CD4-positive, alpha-beta T cell (primary cell): ENCODE results near the gene PRICKLE1. TPM values are rescaled to one million over a fixed set of nuclear protein-coding genes. Genes with fewer than 3 reads are reported as not detected.

ENCODE experiments used
- ATAC-seq: fragments of 200-7000 bp; cut with Tn5 transposase; one replicate; pipeline ENCODE4 v1.10.0; 2022; ENCODE audit warnings: mild to moderate bottlenecking; ENCODE audit not compliant: poor library complexity
- CTCF ChIA-PET: fragments of 350-600 bp; sonication (Branson Sonifier 250); formaldehyde crosslinking; loops from one replicate; lab custom pipeline; 2021; ENCODE audit warnings: antibody characterized with exemption, inconsistent platforms; lab: Charles Lee
- POLR2A ChIA-PET: fragments of 350-600 bp; sonication (Branson Sonifier 250); formaldehyde crosslinking; loops from one replicate; lab custom pipeline; 2021; ENCODE audit warnings: antibody characterized with exemption, inconsistent platforms; lab: Charles Lee
- DNase-seq, 14 experiments: peaks; one replicate each; pipeline ENCODE4 v3.0.0-alpha.2; 2013 to 2020; ENCODE audit warnings: mixed read lengths in 2 of 14
- H3K27ac ChIP-seq, 2 donors: one replicate each; pipeline versions ENCODE4 v1.5.1 to v1.7.0; 2013; ENCODE audit warnings: low read length in 2 of 2, low read depth in 1 of 2, mild to moderate bottlenecking in 1 of 2
- H3K27me3 ChIP-seq, 2 experiments: 1 replicate in 1 of 2; 2 replicates in 1 of 2; pipeline versions ENCODE4 v1.6.1 to v1.7.0; 2013; ENCODE audit warnings: low read length in 2 of 2, control low read depth in 1 of 2, mild to moderate bottlenecking in 1 of 2, moderate library complexity in 1 of 2; ENCODE audit not compliant: insufficient read depth in 2 of 2, control insufficient read depth in 1 of 2
- H3K36me3 ChIP-seq: one replicate; pipeline ENCODE4 v1.6.1; 2013; ENCODE audit warnings: low read length, control low read depth; ENCODE audit not compliant: insufficient read depth
- H3K4me1 ChIP-seq: one replicate; pipeline ENCODE4 v1.6.1; 2013; ENCODE audit warnings: low read length, control low read depth; ENCODE audit not compliant: insufficient read depth
- H3K4me3 ChIP-seq: one replicate; pipeline ENCODE4 v1.5.1; 2013; ENCODE audit warnings: mild to moderate bottlenecking, low read length, moderate library complexity
- H3K9me3 ChIP-seq, 2 experiments: 1 replicate in 1 of 2; 2 replicates in 1 of 2; pipeline versions ENCODE4 v1.6.1 to v1.7.0; 2013; ENCODE audit warnings: low read length in 2 of 2, mild to moderate bottlenecking in 2 of 2, control low read depth in 1 of 2, moderate library complexity in 1 of 2; ENCODE audit not compliant: control insufficient read depth in 1 of 2, insufficient read depth in 1 of 2
- H3K27ac Mint-ChIP-seq: one replicate; pipeline ENCODE4 v1.8.0; 2020; ENCODE audit warnings: mixed read lengths
- H3K27me3 Mint-ChIP-seq: one replicate; pipeline ENCODE4 v1.8.0; 2021; ENCODE audit warnings: mixed read lengths
- H3K36me3 Mint-ChIP-seq: one replicate; pipeline ENCODE4 v1.8.0; 2021; ENCODE audit warnings: low read depth, mixed read lengths
- H3K4me1 Mint-ChIP-seq: one replicate; pipeline ENCODE4 v1.8.0; 2021; ENCODE audit warnings: low read depth, mixed read lengths
- H3K4me3 Mint-ChIP-seq: one replicate; pipeline ENCODE4 v1.8.0; 2020; ENCODE audit warnings: mild to moderate bottlenecking, mixed read lengths
- H3K9me3 Mint-ChIP-seq: one replicate; pipeline ENCODE4 v1.8.0; 2020; ENCODE audit warnings: mixed read lengths
- CTCF ChIP-seq: fragments of 200-600 bp; IDR thresholded peaks from one replicate; pipeline ENCODE4 v1.8.0; 2022; ENCODE audit warnings: antibody characterized with exemption, mild to moderate bottlenecking
- intact Hi-C, 2 experiments: fragments of 100-400 bp; cut with DNase I in 1 of 2; cut with micrococcal nuclease in 1 of 2; formaldehyde crosslinking; loops; one replicate each; pipeline versions ENCODE4 v1.15.1 to v1.9.0; 2023 to 2025; cut with DNase I, micrococcal nuclease
- total RNA-seq, 174 experiments: library from RNA in 2 of 174; stranded (reverse) in 2 of 174; gene quantifications; one replicate each; pipeline ENCODE4 v1.2.3 and lab custom pipeline; 2021 to 2026

PRICKLE1 gene
- total RNA-seq, 2 experiments from 2014 or later, result not detected

- DNase-seq (no peak), ATAC-seq (no peak)
- Histone ChIP-seq H3K4me3 (no peak overlapping the region), H3K27me3 (no peaks in the 10 kb centered on the region), H3K36me3 (no peaks in the 10 kb centered on the region), H3K27ac (no peak overlapping the region), H3K4me1 (no peaks in the 10 kb centered on the region), H3K9me3 (no peaks in the 10 kb centered on the region)
- no peaks in the 10 kb centered on the region for H3K4me1 Mint-ChIP-seq
- POLR2A ChIA-PET, result no interaction called here
- peaks cover 17% of the 10 kb centered on the region for H3K27me3 Mint-ChIP-seq
- no peak overlapping the region for H3K4me3 Mint-ChIP-seq
- no peak overlapping the region for H3K27ac Mint-ChIP-seq
- no peak for TF ChIP-seq CTCF
- intact Hi-C loops, result no loop called here
- no peaks in the 10 kb centered on the region for H3K36me3 Mint-ChIP-seq
- no peaks in the 10 kb centered on the region for H3K9me3 Mint-ChIP-seq
- CTCF ChIA-PET, result no interaction called here
Observed at GRCh38 chr12:42607584-42608058, 18.1 kb upstream of the PRICKLE1 start.

GRCh38 chr12:42606471-42606870 lies 16.9 kb upstream of the PRICKLE1 start:
- no peaks in the 10 kb centered on the region for H3K4me1 Mint-ChIP-seq
- no peak overlapping the region for H3K27ac ChIP-seq
- no peaks in the 10 kb centered on the region for H3K4me1 ChIP-seq
- H3K4me3 Mint-ChIP-seq, result no peak overlapping the region
- H3K9me3 Mint-ChIP-seq, result no peaks in the 10 kb centered on the region
- no peak for TF ChIP-seq CTCF
- no peak overlapping the region for H3K27ac Mint-ChIP-seq
- H3K4me3 ChIP-seq, result no peak overlapping the region
- intact Hi-C loops, result no loop called here
- no peaks in the 10 kb centered on the region for H3K27me3 ChIP-seq
- DNase-seq, result no peak
- no peaks in the 10 kb centered on the region for H3K36me3 Mint-ChIP-seq
- H3K36me3 ChIP-seq, result no peaks in the 10 kb centered on the region
- no peaks in the 10 kb centered on the region for H3K9me3 ChIP-seq
- no peak for ATAC-seq
- ChIA-PET POLR2A (no interaction called here), CTCF (no interaction called here)
- H3K27me3 Mint-ChIP-seq, result peaks cover 10% of the 10 kb centered on the region

GRCh38 chr12:42605685-42606084 lies 16.1 kb upstream of the PRICKLE1 start:
- CTCF ChIA-PET, result interaction anchor here (0.7 kb wide), 1 partner anchor 53 kb away, joined by 3 read pairs; no protein-coding TSS in a partner anchor
- no peak for DNase-seq

More at GRCh38 chr12:42605685-42606084, 16.1 kb upstream of the PRICKLE1 start:
- Histone ChIP-seq H3K27me3 (no peaks in the 10 kb centered on the region), H3K36me3 (no peaks in the 10 kb centered on the region), H3K4me1 (no peaks in the 10 kb centered on the region), H3K27ac (no peak overlapping the region), H3K9me3 (no peaks in the 10 kb centered on the region), H3K4me3 (no peak overlapping the region)
- peaks cover 7% of the 10 kb centered on the region for H3K27me3 Mint-ChIP-seq
- no peak overlapping the region for H3K27ac Mint-ChIP-seq
- intact Hi-C loops, result no loop called here
- ATAC-seq, result no peak
- no peaks in the 10 kb centered on the region for H3K4me1 Mint-ChIP-seq
- no peak overlapping the region for H3K4me3 Mint-ChIP-seq
- POLR2A ChIA-PET, result no interaction called here
- no peak for TF ChIP-seq CTCF
- no peaks in the 10 kb centered on the region for H3K9me3 Mint-ChIP-seq
- H3K36me3 Mint-ChIP-seq, result no peaks in the 10 kb centered on the region
